CMK (cell line): ENCODE data around the gene PIGK.
"Not testable (repeated sequence)": the region's sequence is repeated elsewhere in the genome, so short reads cannot be mapped to it uniquely, and the experiment has no call there.

Experiments used
- DNase-seq: peaks from one replicate; pipeline ENCODE4 v3.0.0-alpha.2; 2010; ENCODE audit warnings: low read depth

The PIGK gene

DNA sequence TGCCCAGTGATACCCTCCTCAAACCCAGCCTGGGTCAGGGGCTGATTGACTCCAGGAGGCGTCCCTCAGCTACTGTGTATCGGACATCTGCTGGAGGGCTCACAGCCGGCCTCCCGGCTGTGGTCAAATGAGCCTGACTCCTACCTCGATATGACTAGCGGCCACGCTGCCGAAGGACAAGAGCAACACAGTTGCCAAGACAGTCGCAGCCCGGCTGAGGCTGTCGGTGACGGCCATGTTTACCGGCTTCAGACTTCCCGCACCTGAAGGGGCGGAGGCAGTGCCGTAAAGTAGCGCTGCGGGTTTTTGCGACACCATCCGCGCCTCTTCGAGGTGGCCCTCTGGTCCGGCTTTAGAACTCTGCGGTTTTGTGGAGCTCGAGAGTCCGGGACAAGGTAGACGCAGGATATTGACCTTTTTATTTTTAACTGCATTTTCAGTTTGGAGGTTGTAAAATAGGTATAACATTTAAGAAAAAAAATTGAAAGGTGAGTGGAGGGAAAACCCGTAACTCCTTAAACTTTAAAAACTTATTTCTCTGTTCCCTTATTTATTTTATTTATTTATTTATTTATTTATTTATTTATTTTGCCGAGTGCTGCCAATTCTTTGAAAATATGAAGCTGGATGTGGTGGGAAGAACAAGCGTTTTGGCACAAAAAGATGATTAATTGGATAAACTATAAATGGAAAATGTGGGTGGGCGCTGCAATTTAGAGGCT lies at the start of gene PIGK:
Gene PIGK, minus strand, starts transcription at position 265 of the 722 bp plus-strand sequence. Its CDS starts 28 bp downstream, at position 237.
- peak; percentile 83 for DNase-seq

- DNase-seq: no peak
Measured at GRCh38 chr1:77267035-77267434, 47.8 kb upstream of the PIGK start.

- no peak for DNase-seq
Measured at GRCh38 chr1:77265180-77265579, 46.0 kb upstream of the PIGK start.

DNA sequence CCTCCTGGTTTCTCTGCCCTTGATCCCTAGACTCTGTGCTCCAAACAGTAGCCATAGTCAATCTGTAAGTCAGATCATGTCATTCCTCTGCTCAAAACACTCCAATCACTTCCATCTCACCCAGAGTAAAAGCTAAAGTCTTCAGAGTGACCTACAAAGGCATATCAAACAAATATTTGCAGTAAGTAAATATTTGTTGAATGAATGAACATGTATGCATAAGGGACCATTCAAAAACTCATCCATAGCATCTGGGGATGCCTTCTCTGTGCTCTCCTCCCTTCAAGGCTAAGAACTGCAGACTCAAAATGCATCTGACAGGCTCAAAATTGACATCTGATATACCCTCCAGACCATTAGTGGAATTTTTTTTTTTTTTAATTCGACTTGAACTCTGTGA lies 44.5 kb upstream of the PIGK start:
- DNase-seq: no peak

GRCh38 chr1:77253211-77253610 lies 34.0 kb upstream of the PIGK start:
- DNase-seq: no peak

DNA sequence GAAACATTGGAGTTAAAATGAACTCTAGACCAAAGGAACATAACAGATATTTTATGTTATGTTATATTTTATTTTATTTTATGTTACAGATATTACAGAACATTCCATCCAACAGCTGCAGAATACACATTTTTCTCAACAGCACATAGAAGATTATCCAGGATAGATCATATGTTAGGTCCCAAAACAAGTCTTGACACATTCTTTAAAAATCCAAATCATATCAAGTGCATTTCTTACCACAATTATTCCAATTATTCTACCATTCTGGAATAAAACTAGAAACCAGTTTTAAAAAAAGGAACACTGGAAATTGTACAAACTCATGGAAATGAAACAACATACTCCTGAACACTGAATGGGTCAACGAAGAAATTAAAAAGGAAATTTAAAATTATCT lies 30.9 kb upstream of the PIGK start:
- no peak for DNase-seq

- no peak for DNase-seq
Measured at GRCh38 chr1:77245830-77246229, 26.6 kb upstream of the PIGK start.

DNA sequence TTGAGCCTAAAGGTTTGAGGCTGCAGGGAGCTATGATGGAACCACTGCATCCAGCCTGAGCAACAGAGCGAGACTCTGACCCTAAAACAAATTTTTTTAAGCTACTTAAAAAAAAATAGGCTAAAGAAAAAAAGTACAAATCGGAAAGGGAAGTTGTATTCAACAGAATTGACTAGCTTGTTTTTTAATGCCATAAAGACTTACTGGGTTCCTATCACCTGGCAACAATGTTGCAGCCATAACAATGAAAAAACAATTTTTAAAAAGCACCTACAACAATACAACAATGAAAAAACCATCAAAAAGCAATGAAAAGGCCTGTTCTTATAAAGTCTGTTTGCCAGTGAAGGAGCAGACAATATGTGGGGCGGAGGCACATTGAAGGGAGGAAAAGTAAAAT lies 20.1 kb upstream of the PIGK start:
- DNase-seq: no peak

GRCh38 chr1:77238462-77238861 lies 19.2 kb upstream of the PIGK start:
- DNase-seq: no peak

DNA sequence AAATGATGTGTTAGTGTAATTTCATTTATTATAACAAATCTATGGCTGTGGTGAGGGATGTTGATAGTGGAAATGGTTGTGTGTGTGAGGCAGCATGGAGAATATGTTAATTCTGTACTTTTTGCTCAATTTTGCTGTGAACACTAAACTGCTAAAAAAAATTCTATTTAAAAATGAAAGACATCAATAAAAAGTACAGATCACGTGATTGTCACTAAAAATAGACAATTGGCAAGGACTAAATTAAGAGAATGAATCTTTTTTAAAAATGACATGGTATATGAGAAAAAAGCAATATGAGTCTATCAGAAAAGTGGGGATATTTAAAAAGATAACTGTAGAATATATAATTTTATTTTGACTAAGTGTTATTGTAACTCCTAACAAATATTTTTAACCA lies 15.7 kb upstream of the PIGK start:
- DNase-seq: no peak

DNA sequence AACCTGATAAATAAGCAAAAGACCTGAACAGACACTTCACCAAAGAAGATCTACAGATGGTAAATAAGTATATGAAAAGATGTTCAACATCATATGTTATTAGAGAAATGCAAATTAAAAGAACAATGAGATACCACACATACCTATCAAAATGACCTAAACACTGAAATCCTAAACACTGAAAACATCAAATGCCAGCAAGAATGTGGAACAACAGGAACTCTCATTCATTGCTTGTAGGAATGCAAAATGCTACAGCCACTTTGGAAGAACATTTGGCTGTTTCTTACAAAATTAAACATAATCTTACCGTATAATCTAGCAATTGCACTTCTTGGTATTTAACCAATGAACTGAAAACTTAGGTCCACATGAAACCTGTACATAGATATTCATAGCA lies 14.9 kb upstream of the PIGK start:
- no peak for DNase-seq

DNA sequence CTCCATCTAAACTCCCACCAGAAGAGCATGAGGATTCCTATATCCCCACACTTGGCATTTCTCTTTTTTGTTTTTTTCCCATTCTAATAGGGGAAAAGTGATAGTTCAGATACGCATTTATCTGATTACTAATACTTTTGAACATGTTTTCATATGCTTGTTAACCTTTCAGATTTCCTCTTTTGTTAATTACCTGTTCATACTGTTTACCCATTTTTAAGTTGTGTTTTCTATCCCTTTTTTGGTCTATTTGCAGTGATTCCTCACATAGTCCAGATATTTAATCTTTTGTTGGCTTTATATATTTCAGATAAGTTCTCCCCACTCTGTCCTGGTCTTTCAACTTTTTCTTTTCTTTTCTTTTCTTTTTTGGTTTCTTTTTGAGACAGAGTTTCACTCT lies 13.6 kb upstream of the PIGK start:
- no peak for DNase-seq

GRCh38 chr1:77230051-77230450 lies 10.8 kb upstream of the PIGK start:
- no peak for DNase-seq

GRCh38 chr1:77228836-77229235 lies 9.6 kb upstream of the PIGK start:
- no peak for DNase-seq

GRCh38 chr1:77227381-77227780 lies 8.2 kb upstream of the PIGK start:
- no peak for DNase-seq

- DNase-seq: no peak
Measured at GRCh38 chr1:77222496-77222895, 3.3 kb upstream of the PIGK start.

DNA sequence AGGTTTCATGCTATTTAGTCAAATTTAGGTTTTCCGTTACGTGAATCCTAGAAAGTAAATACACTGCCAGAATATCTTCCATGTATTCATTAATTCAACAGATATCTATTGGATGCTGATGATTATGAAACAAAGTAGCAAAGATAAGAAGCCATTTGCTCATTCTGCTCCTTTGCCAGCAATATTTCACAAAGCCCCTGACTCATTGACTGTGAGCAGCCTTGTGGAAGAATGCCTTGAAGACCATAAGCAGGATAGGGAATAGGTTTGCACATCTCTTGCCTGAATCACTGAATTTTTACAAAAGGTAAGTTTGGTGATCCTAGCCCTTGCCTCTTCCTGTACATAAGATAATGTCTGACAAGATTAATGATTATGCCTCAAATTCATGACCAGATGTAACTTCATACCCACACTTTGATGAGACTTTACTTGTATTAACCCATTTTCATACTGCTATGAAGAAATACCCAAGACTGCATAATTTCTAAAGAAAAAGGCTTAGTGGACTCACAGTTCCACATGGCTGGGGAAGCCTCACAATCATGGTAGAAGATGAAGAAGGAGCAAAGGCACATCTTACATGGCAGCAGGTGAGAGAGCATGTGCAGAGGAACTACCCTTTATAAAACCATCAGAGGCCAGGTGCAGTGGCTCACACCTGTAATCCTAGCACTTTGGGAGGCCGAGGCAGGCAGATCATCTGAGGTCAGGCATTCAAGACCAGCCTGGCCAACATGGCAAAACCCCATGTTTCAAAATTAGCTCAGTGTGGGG lies 1.6 kb upstream of the PIGK start:
- no peak for DNase-seq

GRCh38 chr1:77218477-77219165 lies 609 bp downstream of the PIGK start:
- no peak for DNase-seq

GRCh38 chr1:77204043-77204442 lies 15.2 kb downstream of the PIGK start:
- DNase-seq: not testable (repeated sequence)

DNA sequence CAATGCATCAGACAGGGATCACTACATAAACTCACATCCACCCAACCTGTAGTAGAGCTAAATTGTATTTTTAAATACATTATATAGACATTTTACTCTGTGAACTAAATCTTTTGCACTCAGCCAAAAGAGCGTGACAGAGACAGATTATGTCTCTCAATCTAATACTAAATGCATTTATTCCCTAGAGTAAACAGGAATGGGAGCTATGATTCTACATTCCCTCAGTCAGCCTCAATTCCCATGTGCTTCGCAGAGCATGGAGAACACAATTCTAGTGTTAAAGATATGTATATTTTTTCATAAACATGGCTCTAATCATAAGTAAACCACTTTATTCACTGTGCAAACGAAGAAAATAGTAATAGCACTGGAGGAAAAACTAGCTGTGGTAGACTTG lies 16.5 kb downstream of the PIGK start:
- no peak for DNase-seq

GRCh38 chr1:77200806-77201205 lies 18.4 kb downstream of the PIGK start:
- DNase-seq: no peak

DNA sequence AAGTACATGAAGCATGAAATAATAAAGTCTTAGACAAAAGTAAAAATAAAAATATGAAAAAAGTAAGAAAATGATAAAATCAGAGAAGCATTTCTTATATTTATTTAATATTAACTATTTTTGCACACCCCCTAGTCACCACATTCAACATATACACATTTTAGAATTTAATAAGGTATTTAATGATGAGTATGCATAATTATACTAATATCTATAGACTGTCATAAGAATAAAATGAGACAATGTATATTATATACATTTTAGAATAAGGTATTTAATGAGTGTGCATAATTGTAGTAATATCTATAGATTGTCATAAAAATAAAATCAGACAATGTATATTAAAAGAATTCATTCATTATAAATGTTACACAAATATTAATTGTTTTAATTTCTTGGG lies 18.9 kb downstream of the PIGK start:
- no peak for DNase-seq

GRCh38 chr1:77197351-77197750 lies 21.9 kb downstream of the PIGK start:
- no peak for DNase-seq
